Neuronal stem cell (in vitro differentiated cells): ENCODE measurements around the gene CILP.

Experiments
- DNase-seq: peaks from one replicate; pipeline ENCODE4 v3.0.0-alpha.2; 2013; ENCODE audit warnings: low spot score
- H2AFZ ChIP-seq: one replicate; pipeline ENCODE4 v1.6.1; 2013; ENCODE audit warnings: mild to moderate bottlenecking, low read length, inconsistent platforms
- H2AK5ac ChIP-seq: 2 replicates; pipeline ENCODE4 v1.6.1; 2013; ENCODE audit warnings: low read depth, mild to moderate bottlenecking, inconsistent platforms, low read length, moderate library complexity, mixed read lengths
- H2BK120ac ChIP-seq: 2 replicates; pipeline ENCODE4 v1.6.1; 2013; ENCODE audit warnings: low read depth, mild to moderate bottlenecking, inconsistent platforms, low read length, moderate library complexity, mixed read lengths
- H2BK12ac ChIP-seq: one replicate; pipeline ENCODE4 v1.6.1; 2013; ENCODE audit warnings: low read length, inconsistent platforms
- H2BK15ac ChIP-seq: 2 replicates; pipeline ENCODE4 v1.6.1; 2013; ENCODE audit warnings: mild to moderate bottlenecking, low read length, inconsistent platforms, mixed read lengths
- H2BK5ac ChIP-seq: one replicate; pipeline ENCODE4 v1.6.1; 2013; ENCODE audit warnings: inconsistent platforms, mild to moderate bottlenecking, low read length, moderate library complexity
- H3K14ac ChIP-seq: one replicate; pipeline ENCODE4 v1.6.1; 2013; ENCODE audit warnings: low read length, inconsistent platforms
- H3K18ac ChIP-seq: 2 replicates; pipeline ENCODE4 v1.6.1; 2013; ENCODE audit warnings: low read length, inconsistent platforms
- H3K23ac ChIP-seq: 2 replicates; pipeline ENCODE4 v1.6.1; 2013; ENCODE audit warnings: low read depth, mild to moderate bottlenecking, mixed read lengths, low read length, inconsistent platforms; ENCODE audit not compliant: poor library complexity
- H3K27ac ChIP-seq: replicated peaks from 3 replicates; pipeline ENCODE4 v1.5.1; 2013; ENCODE audit warnings: low read length, inconsistent platforms
- H3K27me3 ChIP-seq, 3 experiments: 2 replicates each; pipeline ENCODE4 v1.6.1; 2013; ENCODE audit warnings: low read length in 3 of 3, mild to moderate bottlenecking in 2 of 3, inconsistent platforms in 1 of 3, low read depth in 1 of 3, mixed read lengths in 1 of 3, moderate library complexity in 1 of 3; ENCODE audit not compliant: control insufficient read depth in 3 of 3, insufficient read depth in 3 of 3
- H3K36me3 ChIP-seq, 2 donors: replicated peaks in 1 of 2; 2 replicates each; pipeline ENCODE4 v1.6.1; 2013; ENCODE audit warnings: low read length in 2 of 2; ENCODE audit not compliant: control insufficient read depth in 2 of 2, insufficient read depth in 2 of 2
- H3K4ac ChIP-seq: 2 replicates; pipeline ENCODE4 v1.6.1; 2013; ENCODE audit warnings: inconsistent platforms, mild to moderate bottlenecking, low read length, moderate library complexity
- H3K4me1 ChIP-seq, 2 donors: 1 replicate in 1 of 2; 2 replicates in 1 of 2; pipeline ENCODE4 v1.6.1; 2013; ENCODE audit warnings: low read length in 2 of 2, low read depth in 1 of 2; ENCODE audit not compliant: control insufficient read depth in 2 of 2, insufficient read depth in 1 of 2
- H3K4me2 ChIP-seq: one replicate; pipeline ENCODE4 v1.6.1; 2013; ENCODE audit warnings: mild to moderate bottlenecking, low read length, inconsistent platforms; ENCODE audit not compliant: insufficient read depth, poor library complexity, severe bottlenecking
- H3K4me3 ChIP-seq, 2 donors: 2 replicates each; pipeline ENCODE4 v1.5.1; 2013; ENCODE audit warnings: low read length in 2 of 2, mild to moderate bottlenecking in 2 of 2, inconsistent platforms in 1 of 2, moderate library complexity in 1 of 2
- H3K79me1 ChIP-seq: one replicate; pipeline ENCODE4 v1.6.1; 2013; ENCODE audit warnings: low read depth, mild to moderate bottlenecking, inconsistent platforms, low read length, moderate library complexity
- H3K9ac ChIP-seq: one replicate; pipeline ENCODE4 v1.6.1; 2013; ENCODE audit warnings: mild to moderate bottlenecking, low read depth, low read length, inconsistent platforms; ENCODE audit not compliant: poor library complexity
- H3K9me3 ChIP-seq, 2 donors: replicated peaks in 1 of 2; 2 replicates each; pipeline versions ENCODE3 to v1.6.1; 2013; ENCODE audit warnings: low read length in 2 of 2, mild to moderate bottlenecking in 2 of 2, inconsistent platforms in 1 of 2, low read depth in 1 of 2, mixed read lengths in 1 of 2, moderate library complexity in 1 of 2; ENCODE audit not compliant: control insufficient read depth in 2 of 2, insufficient read depth in 1 of 2
- H4K8ac ChIP-seq: one replicate; pipeline ENCODE4 v1.6.1; 2013; ENCODE audit warnings: low read depth, mild to moderate bottlenecking, inconsistent platforms, low read length, moderate library complexity
- H4K91ac ChIP-seq: one replicate; pipeline ENCODE4 v1.6.1; 2013; ENCODE audit warnings: low read length, low read depth, mild to moderate bottlenecking, inconsistent platforms; ENCODE audit not compliant: poor library complexity
- WGBS, 2 donors: extraction: QIAGEN DNeasy Blood & Tissue Kit; methylation state at CpG; one replicate each; pipeline ENCODE4 v1.1.7; 2013; ENCODE audit warnings: missing lambda C conversion rate in 2 of 2, mixed read lengths in 1 of 2; ENCODE audit not compliant: insufficient read length in 2 of 2, insufficient replicate concordance in 1 of 2; ENCODE audit errors: extremely low coverage in 2 of 2; 5-methylcytosine and 5-hydroxymethylcytosine counted together

CILP gene

DNA sequence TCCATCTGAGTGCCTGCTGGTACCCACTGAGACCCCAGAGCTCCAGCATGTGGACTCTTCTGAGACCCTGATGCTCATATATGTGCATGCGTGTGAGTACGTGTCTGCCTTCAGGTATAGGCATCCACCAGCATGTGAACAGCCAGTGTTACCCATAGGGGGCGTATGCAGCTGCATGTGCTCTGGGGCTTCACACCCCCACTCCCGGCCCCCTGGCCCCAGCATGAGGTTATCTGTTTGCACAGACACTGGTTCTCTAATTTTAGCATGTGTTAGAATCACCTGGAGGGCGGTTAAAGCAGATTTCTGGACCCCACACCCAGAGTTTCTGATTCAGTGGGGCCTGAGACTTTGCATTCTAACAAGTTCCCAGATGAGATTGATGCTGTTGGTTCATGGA is 824 bp upstream of the CILP start:
- H2BK12ac ChIP-seq, result no peak overlapping the region
- no peak overlapping the region for H3K18ac ChIP-seq
- no peak overlapping the region for H2BK120ac ChIP-seq
- no peak overlapping the region for H2BK15ac ChIP-seq
- no peak overlapping the region for H2AK5ac ChIP-seq
- H3K27me3 ChIP-seq, result peaks cover 0 to 16% (median 0%) of the 10 kb centered on the region in 3 experiments
- H3K27ac ChIP-seq, result no peak overlapping the region
- H2BK5ac ChIP-seq, result no peak overlapping the region
- no peaks in the 10 kb centered on the region for H3K36me3 ChIP-seq
- H3K9ac ChIP-seq, result no peak overlapping the region
- no peak for DNase-seq
- H3K4me2 ChIP-seq, result no peak overlapping the region
- H2AFZ ChIP-seq, result no peak overlapping the region
- no peak overlapping the region for H3K23ac ChIP-seq
- no peaks in the 10 kb centered on the region for H3K9me3 ChIP-seq
- no peak overlapping the region for H3K4ac ChIP-seq
- no peak overlapping the region for H3K4me3 ChIP-seq
- H4K91ac ChIP-seq, result no peak overlapping the region
- no peak overlapping the region for H4K8ac ChIP-seq
- H3K79me1 ChIP-seq, result no peaks in the 10 kb centered on the region
- no CpG with 5 or more reads among the region's 5 CpGs for WGBS, 2 donors
- peaks cover 4 to 11% of the 10 kb centered on the region in 2 donors for H3K4me1 ChIP-seq
- no peak overlapping the region for H3K14ac ChIP-seq

DNA sequence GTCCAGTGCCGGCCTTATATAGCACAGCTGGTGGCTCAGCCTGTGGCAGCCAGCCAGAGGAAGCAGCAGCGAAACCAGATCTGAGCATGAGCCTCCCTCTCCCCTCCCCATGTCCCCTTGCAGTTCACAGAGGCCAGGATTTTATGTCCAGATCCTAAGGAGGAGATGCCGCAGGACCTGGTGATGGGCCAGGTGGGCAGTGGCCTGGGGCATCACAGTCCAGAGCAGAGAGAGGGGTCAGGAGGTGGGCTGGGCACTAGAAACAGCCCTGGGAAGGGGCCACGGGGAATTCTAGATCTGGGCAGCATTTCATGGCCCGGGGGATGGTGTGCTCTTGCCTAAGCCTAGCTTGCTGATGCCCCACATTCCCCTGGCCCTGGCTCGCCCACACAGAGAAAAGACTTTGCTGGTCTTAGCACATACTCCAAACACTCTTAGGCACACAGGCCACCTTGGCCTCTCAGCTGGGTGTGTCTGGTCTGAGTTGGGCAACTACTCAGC is 259 bp upstream of the CILP start:
- H4K91ac ChIP-seq, result no peak overlapping the region
- peaks cover 0 to 16% (median 0%) of the 10 kb centered on the region in 3 experiments for H3K27me3 ChIP-seq
- no peak overlapping the region for H3K4me2 ChIP-seq
- no peak overlapping the region for H4K8ac ChIP-seq
- peaks cover 4 to 13% of the 10 kb centered on the region in 2 donors for H3K4me1 ChIP-seq
- H2AFZ ChIP-seq, result peak overlapping the region; percentile 8
- H3K4ac ChIP-seq, result no peak overlapping the region
- no peak overlapping the region for H3K9ac ChIP-seq
- H3K79me1 ChIP-seq, result no peaks in the 10 kb centered on the region
- H2BK120ac ChIP-seq, result no peak overlapping the region
- H3K14ac ChIP-seq, result peak overlapping the region; percentile 3
- no CpG with 5 or more reads among the region's 6 CpGs for WGBS, 2 donors
- H2BK5ac ChIP-seq, result no peak overlapping the region
- H3K4me3 ChIP-seq, result no peak overlapping the region
- no peak overlapping the region for H2BK12ac ChIP-seq
- H3K27ac ChIP-seq, result no peak overlapping the region
- no peaks in the 10 kb centered on the region for H3K9me3 ChIP-seq
- H2AK5ac ChIP-seq, result peak overlapping the region; percentile 9
- no peak overlapping the region for H3K23ac ChIP-seq
- H3K36me3 ChIP-seq, result no peaks in the 10 kb centered on the region
- H2BK15ac ChIP-seq, result no peak overlapping the region
- no peak for DNase-seq
- peak overlapping the region; percentile 2 for H3K18ac ChIP-seq

DNA sequence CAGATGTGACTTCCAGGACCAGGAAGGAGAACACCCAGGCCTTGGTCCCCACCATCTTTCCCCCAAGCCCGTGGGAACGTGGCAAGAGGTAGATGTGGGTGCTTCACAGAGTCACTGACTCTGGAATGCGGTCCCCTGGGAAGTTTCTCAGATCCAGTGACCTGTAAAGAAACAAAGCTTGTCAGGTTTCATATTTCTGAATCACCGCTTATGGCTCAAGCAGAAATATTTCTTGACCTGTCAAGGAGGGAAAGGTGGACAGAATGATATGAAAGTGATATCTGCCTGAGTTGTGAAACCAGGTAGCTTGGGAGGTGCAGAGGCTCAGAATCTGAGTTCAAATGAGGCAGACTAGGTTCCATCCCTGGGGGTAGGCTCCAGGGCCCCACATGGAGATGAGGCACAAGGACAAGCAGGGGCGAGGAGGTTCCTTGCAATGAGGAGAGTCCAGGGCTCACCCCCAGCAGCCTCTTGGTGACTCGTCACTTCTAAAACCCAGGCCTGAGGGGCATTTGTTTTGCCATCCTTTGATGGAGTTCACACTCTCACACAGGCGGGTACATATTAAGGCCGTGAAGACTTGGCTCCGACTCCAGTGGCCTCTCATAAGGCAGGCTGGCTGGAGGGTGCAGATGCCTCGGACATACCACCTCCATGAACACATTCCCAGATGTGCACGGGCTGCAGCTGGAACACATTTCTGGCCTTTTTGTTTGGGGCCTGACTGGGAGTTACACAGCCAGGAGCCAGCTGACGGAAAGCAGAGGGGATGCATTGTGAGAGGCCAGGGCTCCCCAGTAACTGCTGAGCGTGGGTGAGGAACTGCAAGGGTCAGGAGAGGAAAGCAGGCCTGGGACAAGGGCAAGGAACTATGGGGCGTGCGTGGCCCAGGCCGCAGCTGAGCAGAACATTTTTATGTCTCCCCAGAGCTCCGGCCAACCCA is 1.3 kb downstream of the CILP start:
- Histone ChIP-seq H3K4me2 (no peak overlapping the region), H4K8ac (no peak overlapping the region), H3K9ac (no peak overlapping the region), H2AFZ (peak overlapping the region; percentile 30), H3K36me3 (no peaks in the 10 kb centered on the region), H2BK12ac (peak overlapping the region; percentile 69), H3K27me3 (peaks cover 0 to 19% (median 0%) of the 10 kb centered on the region in 3 experiments), H3K4me1 (peaks cover 4 to 13% of the 10 kb centered on the region in 2 donors), H3K4ac (no peak overlapping the region), H2BK15ac (peak overlapping the region; percentile 54), H3K27ac (no peak overlapping the region), H3K23ac (no peak overlapping the region), H3K14ac (peak overlapping the region; percentile 0), H2BK120ac (no peak overlapping the region), H2AK5ac (peak overlapping the region; percentile 53), H3K9me3 (peaks cover 0 to 2% of the 10 kb centered on the region in 2 donors), H3K79me1 (no peaks in the 10 kb centered on the region), H2BK5ac (no peak overlapping the region), H3K18ac (peak overlapping the region; percentile 72), H3K4me3 (no peak overlapping the region), H4K91ac (no peak overlapping the region)
- WGBS, 2 donors, result no CpG with 5 or more reads among the region's 17 CpGs
- DNase-seq, result no peak

DNA sequence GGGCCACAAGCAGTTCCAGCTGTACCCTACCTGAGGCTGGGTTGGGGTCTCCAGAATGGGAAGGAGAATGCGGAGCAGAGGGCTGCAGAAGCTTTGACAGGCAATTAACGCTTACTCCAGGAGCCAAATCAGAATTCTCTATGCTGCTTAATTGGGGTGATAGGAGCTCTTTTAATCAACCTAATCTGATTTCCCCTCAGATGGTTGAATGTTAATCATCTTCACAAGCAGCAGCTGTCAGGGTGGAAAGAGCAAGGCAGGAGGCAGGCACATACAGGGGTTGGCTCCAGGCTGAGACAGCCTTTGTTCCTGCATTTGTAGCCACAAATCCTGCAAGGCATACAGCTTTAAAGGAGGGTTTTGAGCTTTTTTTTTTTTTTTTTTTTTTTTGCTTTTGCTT is 2.6 kb downstream of the CILP start:
- peaks cover 4 to 13% of the 10 kb centered on the region in 2 donors for H3K4me1 ChIP-seq
- no peak overlapping the region for H3K23ac ChIP-seq
- no peak overlapping the region for H4K8ac ChIP-seq
- H2BK120ac ChIP-seq, result no peak overlapping the region
- H3K14ac ChIP-seq, result peak overlapping the region; percentile 44
- H3K27ac ChIP-seq, result no peak overlapping the region
- H3K9ac ChIP-seq, result no peak overlapping the region
- WGBS, 2 donors, result no CpG with 5 or more reads among the region's 2 CpGs
- H3K4ac ChIP-seq, result no peak overlapping the region
- no peak overlapping the region for H2BK12ac ChIP-seq
- H4K91ac ChIP-seq, result no peak overlapping the region
- DNase-seq, result no peak
- H3K18ac ChIP-seq, result no peak overlapping the region
- no peak overlapping the region for H2BK15ac ChIP-seq
- no peak overlapping the region for H3K4me3 ChIP-seq
- H2AK5ac ChIP-seq, result no peak overlapping the region
- no peak overlapping the region for H3K4me2 ChIP-seq
- H2AFZ ChIP-seq, result no peak overlapping the region
- H3K36me3 ChIP-seq, result no peaks in the 10 kb centered on the region
- H3K79me1 ChIP-seq, result no peaks in the 10 kb centered on the region
- no peak overlapping the region for H2BK5ac ChIP-seq
- H3K27me3 ChIP-seq, result peaks cover 0 to 22% (median 0%) of the 10 kb centered on the region in 3 experiments
- peaks cover 0 to 2% of the 10 kb centered on the region in 2 donors for H3K9me3 ChIP-seq
